GM12875 (cell line): ENCODE measurements around the gene COMP.
"Not testable (repeated sequence)": the region's sequence is repeated elsewhere in the genome, so short reads cannot be mapped to it uniquely, and the experiment has no call there.

Source experiments
- H3K4me3 ChIP-seq: one replicate; pipeline ENCODE4 v1.5.1; 2011; ENCODE audit warnings: low read depth, low read length, control low read depth
- TF ChIP-seq, protein P1 (sequence below): IDR thresholded peaks from 2 replicates; pipeline ENCODE4 v1.5.1; 2011; ENCODE audit warnings: low read depth, mild to moderate bottlenecking, control low read depth, inconsistent platforms, low read length, moderate library complexity, borderline replicate concordance; ENCODE audit not compliant: insufficient read depth

The COMP gene

DNA sequence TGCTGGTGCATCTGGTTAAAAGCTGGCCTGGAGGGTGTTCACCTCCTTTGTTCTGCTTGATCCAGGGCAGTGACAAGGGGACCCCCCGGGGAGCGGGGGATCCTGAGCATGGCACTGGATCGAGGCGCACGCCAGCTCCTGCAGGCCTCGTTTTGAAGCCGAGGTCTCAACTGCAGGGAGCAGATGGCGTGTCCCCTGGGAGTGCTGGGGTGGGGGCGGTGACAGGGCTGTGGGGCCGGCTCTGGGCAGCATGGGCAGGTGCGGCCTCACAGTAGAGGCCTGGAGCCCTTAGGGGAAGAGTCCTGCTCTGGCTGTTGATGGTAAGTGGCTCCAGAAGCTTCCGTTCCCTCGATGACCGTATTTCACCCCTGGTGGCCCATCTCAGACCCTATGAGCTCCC lies 55.8 kb downstream of the COMP start:
- H3K4me3 ChIP-seq, result no peak overlapping the region
- TF ChIP-seq, protein P1, sequence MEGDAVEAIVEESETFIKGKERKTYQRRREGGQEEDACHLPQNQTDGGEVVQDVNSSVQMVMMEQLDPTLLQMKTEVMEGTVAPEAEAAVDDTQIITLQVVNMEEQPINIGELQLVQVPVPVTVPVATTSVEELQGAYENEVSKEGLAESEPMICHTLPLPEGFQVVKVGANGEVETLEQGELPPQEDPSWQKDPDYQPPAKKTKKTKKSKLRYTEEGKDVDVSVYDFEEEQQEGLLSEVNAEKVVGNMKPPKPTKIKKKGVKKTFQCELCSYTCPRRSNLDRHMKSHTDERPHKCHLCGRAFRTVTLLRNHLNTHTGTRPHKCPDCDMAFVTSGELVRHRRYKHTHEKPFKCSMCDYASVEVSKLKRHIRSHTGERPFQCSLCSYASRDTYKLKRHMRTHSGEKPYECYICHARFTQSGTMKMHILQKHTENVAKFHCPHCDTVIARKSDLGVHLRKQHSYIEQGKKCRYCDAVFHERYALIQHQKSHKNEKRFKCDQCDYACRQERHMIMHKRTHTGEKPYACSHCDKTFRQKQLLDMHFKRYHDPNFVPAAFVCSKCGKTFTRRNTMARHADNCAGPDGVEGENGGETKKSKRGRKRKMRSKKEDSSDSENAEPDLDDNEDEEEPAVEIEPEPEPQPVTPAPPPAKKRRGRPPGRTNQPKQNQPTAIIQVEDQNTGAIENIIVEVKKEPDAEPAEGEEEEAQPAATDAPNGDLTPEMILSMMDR, result no peak

DNA sequence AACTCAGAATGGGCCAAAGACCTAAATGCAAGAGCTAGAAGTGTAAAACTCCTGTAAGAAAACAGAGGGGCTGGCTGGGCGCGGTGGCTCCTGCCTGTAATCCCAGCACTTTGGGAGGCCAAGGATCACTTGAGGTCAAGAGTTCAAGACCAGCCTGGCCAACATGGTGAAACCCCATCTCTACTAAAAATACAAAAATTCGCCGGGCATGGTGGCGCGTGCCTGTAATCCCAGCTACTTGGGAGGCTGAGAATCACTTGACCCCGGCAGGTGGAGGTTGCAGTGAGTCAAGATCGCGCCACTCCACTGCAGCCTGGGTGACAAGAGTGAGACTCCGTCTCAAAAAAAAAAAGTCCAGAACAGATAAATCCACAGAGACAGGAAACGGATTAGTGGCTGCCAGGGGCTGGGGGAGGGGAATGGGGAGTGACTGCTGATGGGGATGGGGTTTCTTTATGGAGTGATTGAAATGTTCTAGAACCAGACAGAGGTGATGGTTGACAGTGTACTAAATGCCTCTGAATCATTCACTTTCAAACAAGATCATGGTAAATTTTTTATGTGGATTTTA lies 57.3 kb downstream of the COMP start:
- not testable (repeated sequence) for H3K4me3 ChIP-seq

DNA sequence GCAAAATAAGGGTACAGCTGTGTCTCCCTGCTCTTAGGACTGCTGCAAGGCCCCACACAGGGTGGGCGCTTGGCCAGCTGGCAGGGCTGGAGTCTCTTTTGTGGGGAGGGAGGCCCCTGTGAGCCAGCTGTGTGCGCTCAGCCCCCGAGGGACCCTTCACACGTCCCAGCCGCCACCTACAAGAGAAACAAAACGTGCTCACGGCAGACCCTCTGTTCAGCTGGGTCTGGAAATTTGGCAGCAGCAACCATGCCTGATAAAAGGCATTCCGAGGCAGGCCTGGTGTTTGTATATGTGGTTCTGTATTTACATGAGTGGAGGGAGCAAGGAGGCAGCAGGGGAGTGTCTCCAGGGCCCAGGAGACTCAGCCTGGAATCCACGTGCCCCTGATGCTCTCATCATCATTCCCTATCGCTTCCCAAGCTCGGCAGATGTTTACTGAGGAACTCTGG lies 57.9 kb downstream of the COMP start:
- no peak overlapping the region for H3K4me3 ChIP-seq
- TF ChIP-seq, protein P1, result no peak
